HG03135 (cell line): Measurements from ENCODE around the gene FOXJ3.

Source experiments
- ATAC-seq: cut with Tn5 transposase; IDR thresholded peaks from one replicate; pipeline ENCODE4 v1.9.1; 2021; ENCODE audit warnings: mild to moderate bottlenecking, moderate library complexity; ENCODE audit not compliant: unreplicated experiment

FOXJ3 gene

GRCh38 chr1:42170779-42171621 lies 164.0 kb downstream of the FOXJ3 start:
- no peak for ATAC-seq

- ATAC-seq, result no peak
Measured at GRCh38 chr1:42168763-42169162, 166.3 kb downstream of the FOXJ3 start.

- ATAC-seq, result no peak
Measured at GRCh38 chr1:42168391-42168670, 166.7 kb downstream of the FOXJ3 start.

GRCh38 chr1:42167611-42168390 lies 167.2 kb downstream of the FOXJ3 start:
- no peak for ATAC-seq

GRCh38 chr1:42165511-42166210 lies 169.4 kb downstream of the FOXJ3 start:
- ATAC-seq, result no peak

GRCh38 chr1:42164551-42165420 lies 170.2 kb downstream of the FOXJ3 start, which contains the start of gene GUCA2A:
GUCA2A (minus strand) TSS chr1:42164745; CDS start chr1:42164712, 33 bp downstream.
- no peak for ATAC-seq

GRCh38 chr1:42163536-42164503 lies 171.2 kb downstream of the FOXJ3 start:
- no peak for ATAC-seq

- no peak for ATAC-seq
Measured at GRCh38 chr1:42163114-42163513, 171.9 kb downstream of the FOXJ3 start.

GRCh38 chr1:42162181-42162580 lies 172.9 kb downstream of the FOXJ3 start:
- ATAC-seq, result no peak

- ATAC-seq, result no peak
Measured at GRCh38 chr1:42158189-42158588, 176.8 kb downstream of the FOXJ3 start.

GRCh38 chr1:42157667-42158066 lies 177.4 kb downstream of the FOXJ3 start:
- ATAC-seq, result no peak

GRCh38 chr1:42155362-42155761 lies 179.7 kb downstream of the FOXJ3 start:
- no peak for ATAC-seq

- no peak for ATAC-seq
Measured at GRCh38 chr1:42154685-42155084, 180.3 kb downstream of the FOXJ3 start.

- no peak for ATAC-seq
Measured at GRCh38 chr1:42153624-42154023, 181.4 kb downstream of the FOXJ3 start.

GRCh38 chr1:42152907-42153600 lies 182.0 kb downstream of the FOXJ3 start, which contains the start of gene GUCA2B:
GUCA2B (plus strand) TSS chr1:42153410; CDS start chr1:42153451, 41 bp downstream.
- ATAC-seq, result no peak

- no peak for ATAC-seq
Measured at GRCh38 chr1:42152119-42152518, 182.9 kb downstream of the FOXJ3 start.

- ATAC-seq, result no peak
Measured at GRCh38 chr1:42150651-42151050, 184.4 kb downstream of the FOXJ3 start.

GRCh38 chr1:42148166-42148565 lies 186.9 kb downstream of the FOXJ3 start:
- no peak for ATAC-seq
